Fibroblast of the conjunctiva (primary cell): ENCODE data around the gene KIF1A.
"Not testable (repeated sequence)": the region's sequence is repeated elsewhere in the genome, so short reads cannot be mapped to it uniquely, and the experiment has no call there.

ENCODE experiments used
- DNase-seq: peaks from one replicate; pipeline ENCODE4 v3.0.0-alpha.2; 2010; ENCODE audit warnings: low read depth

KIF1A gene

DNA sequence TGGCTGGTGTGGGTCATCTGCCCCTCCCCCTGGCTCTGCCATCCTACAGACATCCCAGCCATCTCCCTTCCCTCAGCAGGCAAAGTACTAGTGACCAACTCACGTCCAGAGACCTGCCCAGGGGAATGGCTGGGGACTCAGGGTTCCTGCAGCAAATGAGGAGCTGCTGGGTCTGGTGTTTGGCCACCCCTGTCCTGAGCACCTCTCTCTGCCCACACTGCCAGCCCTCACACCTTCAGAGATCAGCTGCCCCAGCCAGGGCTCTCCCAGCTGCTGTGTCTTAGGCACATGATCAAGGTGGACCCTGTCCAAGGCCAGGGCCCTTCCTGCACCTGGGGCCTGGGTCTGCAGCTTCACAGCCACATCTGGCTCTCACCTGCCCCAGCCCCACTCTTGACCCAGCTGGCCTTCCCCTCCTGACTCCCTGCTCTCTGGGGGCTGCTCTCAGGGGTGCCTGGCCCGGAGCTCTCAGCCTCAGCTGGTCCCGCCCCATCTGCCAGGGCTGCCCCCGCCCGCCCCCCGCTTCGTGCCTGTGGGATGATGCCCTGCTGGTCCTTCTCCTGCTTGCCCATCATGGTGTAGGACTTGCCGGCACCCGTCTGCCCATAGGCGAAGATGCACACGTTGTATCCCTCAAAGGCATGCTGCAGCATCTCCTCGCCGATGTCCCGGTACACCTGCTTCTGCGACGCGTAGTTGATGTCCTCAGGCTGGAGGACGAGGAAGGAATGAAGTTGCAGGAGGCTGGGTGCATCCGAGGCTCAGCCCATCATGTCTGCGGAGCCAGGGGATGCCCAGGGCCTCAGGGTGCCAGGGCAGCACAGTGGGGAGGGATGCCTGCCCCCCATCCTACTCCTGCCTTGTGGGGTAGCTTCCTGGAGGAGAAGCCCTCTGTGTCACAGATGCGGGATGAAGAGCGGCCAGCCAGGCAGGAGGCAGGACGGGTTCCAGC is 32.2 kb downstream of the KIF1A start:
- DNase-seq: no peak

DNA sequence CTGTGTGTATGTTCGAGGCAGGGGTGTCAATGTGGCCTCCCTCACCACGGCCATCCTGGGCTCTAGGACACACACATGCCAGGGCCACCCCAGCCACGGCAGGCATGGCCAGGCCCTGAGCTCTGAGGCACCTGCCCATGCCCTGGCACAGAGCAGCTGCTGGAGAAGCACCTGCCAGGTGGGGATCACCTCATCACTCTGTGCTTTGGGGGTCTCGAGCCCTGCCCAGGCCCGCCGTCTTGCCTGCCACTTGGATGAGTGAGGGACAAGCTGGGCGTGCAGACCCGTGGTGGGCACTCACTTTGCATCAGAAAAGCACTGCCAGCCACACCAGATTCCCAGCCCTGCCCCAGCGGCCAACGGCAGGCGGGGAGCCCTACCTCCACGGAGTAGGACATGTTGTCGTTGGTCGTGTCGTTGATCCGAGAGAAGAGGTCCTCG is 33.1 kb downstream of the KIF1A start:
- DNase-seq: no peak

DNA sequence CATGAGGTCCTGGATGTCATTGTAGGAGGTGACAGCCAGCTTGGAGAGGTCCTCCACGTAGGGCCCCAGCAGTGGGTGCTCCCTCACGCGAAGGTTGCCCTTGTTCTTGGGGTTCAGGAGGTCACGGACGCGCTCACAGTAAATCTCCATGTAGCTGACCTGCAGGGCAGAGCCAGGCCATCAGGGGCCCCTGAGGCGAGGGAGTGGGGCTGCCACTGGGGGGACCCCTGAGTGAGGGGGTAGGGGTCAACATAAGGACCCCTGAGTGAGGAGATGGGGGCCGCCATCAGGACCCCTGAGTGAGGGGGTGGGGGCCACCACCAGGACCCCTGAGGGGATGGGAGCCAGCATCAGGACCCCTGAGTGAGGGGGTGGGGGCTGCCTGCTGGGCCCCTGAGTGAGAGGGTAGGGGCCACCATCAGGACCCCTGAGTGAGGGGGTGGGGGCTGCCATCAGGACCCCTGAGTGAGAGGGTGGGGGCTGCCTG is 33.6 kb downstream of the KIF1A start:
- DNase-seq: no peak

DNA sequence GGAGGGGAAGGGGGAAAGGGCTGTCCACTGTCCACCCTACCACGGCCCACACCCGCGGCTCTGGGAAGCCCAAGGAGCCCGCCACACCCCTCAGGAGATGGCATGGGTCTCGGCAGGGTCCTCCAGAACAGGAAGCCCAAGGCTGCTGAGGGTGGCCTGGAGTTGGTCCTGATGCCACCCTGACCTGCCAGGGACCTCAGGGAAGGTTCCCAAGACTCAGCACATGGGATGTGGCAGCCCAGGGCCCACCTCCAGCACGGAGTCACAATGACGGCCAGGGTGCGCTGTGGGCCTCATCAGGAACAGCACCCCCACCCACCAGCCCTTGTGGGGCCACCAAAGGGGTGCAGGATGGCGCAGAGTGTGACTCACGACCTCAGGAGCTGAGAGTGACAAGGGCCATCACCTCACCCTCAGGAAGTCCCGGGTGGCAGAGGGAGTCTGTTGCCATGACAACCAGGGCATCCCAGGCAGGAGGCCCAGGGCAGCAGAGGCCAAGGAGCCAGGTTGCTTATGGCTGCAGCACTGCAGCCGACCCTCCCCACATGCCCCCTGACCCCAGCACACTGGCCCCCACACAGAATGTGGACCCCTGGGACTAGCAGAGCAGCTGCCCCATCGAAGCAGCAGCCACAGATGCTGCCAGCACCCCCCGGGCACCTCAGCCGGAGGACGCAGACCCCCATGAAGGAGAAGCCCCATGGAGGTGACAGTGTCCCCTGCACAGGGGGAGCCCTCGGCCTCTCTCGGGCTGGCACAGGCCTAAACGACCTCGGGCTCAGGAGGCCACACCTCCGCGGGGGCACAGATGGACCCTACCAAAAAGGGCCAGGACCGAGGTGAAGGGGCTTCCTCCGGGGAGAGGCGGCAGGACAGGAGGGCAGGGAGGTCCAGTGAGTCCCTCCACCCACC is 34.3 kb downstream of the KIF1A start:
- no peak for DNase-seq

DNA sequence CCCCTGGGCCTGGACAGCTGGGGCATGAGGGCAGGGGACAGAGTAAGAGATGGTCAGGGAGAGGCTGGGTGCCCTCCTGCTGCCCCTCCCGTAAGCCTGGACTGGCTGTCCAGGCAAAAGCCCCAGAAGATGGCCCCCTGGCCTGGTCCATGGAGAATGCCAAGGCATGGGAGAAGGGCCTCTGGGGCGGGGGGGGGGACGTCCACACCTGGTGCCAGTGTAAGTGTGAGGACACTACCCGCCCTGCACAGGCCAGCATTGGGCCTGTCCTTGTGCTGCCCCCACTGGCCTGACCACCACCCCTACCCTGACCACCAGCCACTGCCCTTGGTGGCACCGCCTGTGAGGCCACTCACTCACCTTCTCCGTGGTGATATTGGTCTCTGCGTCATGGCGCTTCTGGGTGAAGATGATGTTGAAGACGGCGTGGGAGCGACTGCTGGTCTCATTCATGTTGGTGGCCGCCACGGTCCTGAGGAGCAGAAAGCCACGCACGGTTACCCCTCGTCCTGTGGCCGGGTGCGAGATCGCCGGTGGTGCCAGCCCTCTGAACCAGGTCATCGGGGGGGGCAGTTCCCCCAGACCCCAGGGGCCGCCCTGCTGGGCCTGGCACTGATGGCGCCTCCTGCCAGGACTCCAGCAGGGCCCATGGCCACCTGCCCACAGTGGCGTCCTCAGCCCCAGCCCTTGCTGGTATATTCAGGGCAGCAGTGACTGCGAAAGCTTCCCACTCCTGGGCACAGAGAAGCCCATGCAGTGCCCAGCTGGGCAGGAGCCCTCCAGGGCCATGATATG is 35.2 kb downstream of the KIF1A start:
- no peak for DNase-seq

DNA sequence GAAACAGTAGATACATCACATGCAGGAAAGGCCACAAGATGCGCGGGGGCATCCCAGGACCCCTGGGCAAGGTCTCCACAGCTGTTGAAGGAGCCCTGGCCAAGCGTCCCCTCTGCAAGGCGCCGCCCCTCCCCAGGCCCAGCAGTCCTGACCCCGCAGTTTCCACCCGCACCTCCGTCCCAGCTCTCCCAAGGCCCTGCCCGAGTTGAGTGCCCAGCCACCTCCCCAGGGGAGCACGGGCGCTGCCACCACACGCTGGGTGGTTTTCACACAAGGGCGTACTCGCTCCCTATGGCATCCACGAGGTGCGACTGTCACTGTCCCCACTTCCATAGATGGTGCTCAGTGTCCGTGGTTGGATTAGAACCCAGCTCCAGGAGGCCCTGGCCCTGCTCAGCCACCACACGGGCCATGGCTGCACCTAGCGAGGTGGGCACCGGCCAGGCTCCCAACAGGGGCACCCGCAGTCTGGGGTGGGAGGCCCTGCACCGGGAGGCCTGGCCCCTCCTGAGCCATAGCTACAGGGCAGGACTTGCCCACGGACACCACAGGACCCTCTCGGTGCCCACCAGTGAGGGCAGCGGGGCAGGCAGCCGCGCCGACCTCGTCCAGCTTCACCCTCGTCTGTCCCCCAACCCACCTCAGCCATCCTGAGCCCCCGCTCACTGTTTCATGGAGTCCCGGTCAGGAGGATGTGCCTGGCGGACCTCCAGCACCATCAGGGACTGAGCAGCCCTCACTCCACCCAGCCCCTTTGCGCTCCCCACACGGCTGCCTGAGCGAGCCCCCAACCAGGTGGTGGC is 36.0 kb downstream of the KIF1A start:
- DNase-seq: no peak

DNA sequence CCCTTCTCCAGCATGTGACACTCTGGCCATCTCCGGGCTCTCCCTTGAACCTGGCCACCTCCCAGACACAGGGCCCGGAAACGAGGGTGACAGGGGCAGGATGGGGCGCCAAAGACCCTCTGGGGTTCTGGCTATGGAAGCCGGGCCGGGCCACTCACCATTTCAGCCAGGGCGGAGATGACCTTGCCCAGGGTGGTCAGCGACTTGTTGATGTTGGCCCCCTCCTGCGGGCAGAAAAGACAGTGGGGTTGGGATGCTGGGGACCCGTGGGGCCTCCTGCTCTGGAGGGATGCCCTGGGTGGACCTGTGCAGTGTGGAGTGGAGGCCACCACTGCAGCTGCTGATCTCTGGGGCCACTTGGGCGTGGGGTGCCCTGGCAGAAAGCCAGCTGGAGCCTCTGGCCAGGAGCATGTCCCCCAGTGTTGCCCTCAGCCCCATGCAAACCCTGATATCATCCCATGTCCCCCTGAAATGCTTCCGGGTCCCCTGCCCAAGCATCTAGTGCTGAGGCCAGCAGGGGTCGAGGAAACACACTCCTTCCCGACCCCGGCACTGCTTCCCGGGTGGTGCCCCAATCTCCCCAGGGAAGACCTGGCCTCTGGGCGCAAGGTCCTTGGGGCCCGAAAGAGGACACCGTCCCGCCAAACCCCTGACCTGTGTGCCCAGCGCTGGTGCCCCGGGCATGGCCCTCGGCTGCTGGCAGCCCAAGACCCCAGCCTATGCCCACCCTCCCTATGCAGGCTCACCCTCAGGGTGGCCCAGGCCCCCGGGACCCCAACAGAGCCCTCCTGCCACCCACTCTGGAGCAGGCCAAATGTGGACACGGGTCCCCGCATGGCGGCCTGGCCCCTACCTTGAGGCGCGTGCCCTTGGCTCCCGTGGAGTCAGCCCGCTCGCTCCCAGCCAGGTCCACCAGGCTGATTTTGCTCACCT is 36.9 kb downstream of the KIF1A start:
- no peak for DNase-seq

DNA sequence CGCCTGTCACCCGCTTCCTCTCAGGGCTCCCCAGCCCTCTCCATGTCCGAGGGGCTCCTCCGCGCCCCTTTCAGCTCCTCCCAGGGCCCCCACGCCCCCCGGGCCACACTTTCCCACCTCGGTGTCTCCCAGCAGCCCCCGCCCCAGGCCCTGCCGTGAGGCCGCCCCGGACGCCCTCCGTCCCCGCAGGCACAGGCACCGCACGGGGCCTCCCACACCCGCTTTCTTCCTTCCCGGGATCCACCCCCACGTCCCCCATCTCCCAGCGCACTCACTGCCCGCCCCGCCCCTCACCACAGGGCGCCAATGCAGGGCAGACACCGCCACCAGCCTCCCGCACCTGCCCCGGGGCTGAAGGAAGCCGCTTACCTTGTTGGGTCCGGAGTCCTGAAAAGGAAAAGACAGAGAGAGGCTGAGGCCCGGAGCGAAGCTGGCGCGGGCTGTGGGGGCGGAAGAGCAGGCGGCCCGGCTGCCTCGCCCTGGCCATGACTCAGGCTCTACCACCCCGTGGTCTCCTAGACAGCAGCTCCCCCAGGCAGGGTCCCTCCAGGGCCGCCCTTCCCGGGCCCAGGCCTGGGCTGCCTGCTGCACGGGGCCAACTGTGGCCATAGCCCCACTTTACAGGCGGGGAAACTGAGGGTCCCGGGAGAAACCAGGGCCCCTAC is 37.7 kb downstream of the KIF1A start:
- DNase-seq: no peak

DNA sequence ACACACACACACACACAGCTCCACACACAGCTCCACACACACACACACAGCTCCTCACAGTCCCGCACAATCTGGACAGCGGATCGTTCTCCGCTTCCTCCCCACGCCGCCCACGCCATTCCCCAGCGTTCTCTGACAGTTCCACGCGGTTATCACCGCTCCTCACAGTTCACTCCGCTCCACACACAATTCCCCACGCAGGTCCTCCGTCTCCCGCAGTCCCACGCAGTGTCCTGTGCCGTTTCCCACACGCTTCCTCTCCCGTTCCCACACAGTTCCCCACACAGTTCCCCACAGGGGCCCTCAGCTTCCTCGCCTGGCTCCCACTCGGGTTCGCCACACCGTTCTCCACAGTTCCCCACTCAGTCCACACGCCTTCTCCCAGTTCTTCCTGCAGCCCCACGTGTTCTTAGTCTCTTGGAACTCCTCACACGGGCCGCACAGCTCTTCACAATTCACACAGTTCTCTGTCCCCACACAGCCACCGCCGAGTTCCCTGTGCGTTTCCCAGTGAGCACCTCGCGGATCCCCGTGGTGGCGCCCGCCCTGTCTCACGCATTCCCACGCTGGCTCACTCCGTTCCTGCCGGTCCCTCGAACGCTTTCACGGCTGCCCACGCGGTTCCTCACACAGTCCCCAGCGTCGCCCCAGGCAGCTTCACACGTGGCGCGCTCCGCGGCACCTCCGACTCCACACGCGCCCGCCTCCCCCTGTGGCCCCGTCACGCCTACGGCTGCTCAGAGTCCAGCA is 38.4 kb downstream of the KIF1A start:
- DNase-seq: no peak

DNA sequence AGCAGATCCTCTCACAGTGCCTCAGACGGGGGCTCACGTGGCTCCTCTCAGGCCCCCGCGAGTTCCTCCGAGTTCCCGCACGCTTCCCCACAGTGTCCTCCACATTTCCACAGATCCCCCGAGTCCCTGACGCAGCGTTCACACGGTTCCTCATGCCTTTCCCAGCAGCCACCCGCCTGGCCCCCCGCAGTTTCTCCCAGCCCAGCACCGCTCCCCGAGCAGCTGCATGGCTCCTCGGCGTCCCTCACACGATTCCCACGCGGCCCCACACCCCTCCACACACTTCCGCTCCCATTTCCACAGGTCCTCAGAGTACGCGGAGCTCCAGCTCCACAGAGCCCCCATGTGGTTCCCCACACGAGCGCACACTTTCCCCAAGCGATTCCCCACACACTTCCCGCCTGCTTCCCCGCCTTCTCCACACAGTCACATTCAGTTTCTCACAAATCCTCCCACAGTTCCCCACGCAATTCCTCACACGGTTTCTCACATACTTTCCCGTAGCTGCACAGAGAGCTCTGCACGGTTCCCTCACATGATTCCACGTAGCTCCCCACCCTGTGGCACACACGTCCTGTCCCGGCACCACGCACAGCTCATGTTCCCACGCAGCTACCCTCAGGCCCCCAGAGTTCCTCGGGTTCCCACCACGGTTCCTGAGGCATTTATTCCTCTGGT is 39.9 kb downstream of the KIF1A start:
- DNase-seq: no peak

DNA sequence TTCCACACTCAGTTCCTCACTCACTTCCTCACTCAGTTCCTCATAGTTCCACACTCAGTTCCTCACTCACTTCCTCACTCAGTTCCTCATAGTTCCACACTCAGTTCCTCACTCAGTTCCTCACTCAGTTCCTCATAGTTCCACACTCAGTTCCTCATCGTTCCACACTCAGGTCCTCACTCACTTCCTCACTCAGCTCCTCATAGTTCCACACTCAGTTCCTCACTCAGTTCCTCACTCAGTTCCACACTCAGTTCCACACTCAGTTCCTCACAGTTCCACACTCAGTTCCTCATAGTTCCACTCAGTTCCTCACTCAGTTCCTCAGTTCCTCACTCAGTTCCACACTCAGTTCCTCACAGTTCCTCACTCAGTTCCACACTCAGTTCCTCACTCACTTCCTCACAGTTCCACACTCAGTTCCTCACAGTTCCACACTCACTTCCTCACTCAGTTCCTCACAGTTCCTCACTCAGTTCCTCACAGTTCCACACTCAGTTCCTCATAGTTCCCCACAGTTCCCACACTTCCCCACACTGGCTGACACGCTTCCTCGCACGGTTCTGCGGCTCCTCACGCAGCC is 40.7 kb downstream of the KIF1A start:
- not testable (repeated sequence) for DNase-seq

DNA sequence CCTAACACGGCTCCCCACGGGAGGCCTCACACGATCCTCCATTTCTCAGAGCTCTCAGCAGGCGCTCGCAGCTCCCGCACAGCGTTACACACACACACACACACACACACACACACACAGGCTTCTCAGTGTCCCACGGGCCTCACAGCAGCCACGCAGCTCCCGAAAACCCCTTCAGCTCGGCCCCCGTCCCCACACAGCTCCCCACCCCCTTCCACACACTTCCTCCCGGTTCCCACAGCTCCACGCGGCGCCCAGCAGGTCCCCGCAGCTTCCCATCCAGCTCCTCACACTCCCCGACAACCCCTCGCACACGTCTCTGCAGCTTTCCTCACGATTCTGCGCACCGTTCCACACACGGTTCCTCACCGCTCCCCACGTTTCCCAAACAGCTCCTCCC is 41.6 kb downstream of the KIF1A start:
- DNase-seq: no peak

DNA sequence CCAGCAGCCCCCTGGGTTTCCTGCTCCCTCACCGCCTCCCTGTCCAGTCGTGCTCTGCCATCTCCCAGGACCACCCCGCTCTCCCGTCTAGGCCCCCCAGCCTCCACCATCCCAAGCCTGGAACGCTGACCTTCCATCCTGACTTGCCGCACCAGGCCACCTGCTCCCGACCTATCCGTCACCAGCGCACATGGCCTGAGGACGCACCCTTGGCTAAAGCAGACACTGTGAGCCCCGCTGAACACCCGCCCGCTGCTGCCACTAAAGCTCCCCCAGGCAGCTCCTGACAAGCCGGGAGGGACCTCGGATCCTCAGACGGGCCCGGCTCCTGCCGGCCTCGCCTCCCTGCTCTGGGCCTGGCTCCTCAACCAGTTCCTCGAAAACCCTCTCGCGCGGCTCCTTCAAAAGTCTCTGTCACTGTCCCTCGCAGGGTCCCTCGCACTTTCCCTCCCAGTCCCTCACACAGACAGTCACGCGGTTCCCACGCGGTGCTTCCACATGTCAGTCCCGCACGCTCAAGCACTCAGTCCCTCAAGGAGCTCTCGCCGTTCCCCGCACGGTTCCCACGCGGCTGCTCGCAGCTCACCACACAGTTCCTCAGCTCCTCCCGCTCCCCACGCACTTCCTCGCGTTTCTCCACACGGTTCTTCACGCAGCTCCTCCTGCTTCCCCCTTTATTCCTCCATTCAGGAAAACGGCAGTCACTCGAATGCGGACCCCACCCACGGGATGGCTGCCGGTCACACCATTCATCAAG is 42.4 kb downstream of the KIF1A start:
- no peak for DNase-seq

DNA sequence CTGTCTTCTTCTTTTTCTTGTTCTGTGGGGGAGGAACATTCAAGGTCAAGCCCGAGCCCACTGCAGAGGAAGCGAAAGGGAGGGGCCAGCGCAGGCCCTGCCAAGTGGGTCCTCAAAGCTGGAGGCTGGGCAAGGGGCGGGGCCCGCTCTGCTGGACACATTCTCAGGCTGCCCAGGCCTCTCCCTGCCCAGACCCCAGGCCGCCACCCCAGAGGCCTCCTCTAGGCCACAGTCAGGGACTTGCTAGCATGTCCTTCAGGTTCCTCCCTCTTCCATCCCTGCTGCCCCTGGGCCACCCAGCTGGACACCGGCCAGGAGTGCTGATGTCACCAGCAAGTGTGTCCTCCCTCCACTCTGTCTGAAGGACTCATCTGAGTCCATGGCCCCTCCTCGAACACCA is 44.1 kb downstream of the KIF1A start:
- no peak for DNase-seq

DNA sequence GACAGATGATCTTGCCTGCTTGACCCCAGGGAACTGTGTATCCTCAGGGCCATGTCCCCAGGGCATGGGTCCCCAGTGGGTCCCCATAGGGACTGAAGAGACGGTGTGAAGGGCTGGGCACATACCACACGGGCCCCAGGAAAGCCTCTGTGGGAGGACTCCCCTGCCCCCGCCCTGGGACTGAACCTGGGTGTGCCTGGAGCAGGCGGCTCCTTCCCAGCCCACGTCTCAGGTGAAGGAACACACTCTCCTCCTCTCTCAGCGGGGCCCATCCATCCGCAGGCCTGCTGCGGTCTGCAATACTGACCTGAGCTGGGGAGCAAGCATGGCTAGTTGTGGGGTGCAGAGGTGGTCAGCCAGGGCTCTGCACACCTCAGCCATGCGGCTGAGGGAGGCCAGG is 45.2 kb downstream of the KIF1A start:
- DNase-seq: no peak

DNA sequence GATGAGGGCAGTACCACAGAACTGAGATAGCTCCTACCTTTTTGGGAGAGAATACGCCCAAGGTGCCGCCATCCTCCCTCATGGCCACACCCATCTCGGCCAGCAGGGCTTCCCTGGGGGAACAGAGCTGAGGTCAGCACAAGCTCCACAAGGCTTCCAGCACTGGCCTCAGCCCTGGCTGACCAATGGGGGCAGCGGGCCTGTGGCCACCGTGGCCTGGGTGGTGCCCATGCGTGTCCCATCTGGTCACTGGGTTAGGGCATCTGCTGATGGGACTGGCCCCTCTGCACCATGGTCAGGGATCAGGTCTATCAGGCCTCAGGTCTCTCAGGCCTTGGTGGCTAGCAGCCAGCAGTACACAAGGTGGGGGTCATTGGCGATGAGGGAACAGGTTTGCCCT is 50.9 kb downstream of the KIF1A start:
- DNase-seq: no peak

DNA sequence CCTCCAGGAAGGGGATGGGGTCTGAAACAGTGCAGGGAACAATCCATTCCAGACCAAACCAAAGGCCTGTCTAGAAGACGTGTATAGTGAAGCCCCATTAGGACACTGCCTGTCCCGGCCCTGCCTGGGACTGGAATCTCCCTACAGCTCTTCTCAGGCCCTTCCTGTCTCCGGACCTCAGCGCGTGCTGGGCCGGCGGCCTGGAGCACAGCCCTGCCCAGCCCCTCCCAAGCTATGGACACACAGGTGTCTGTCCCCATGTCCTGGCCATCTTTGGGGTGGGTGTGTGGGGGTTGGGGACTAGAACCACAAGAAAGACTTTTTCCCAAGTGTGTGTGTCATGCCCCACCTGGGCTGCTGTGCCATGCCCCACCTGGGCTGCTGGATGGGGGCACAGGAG is 51.8 kb downstream of the KIF1A start:
- no peak for DNase-seq
